Left ventricle myocardium inferior (tissue), 1 donor: Measurements from ENCODE around the gene PLXNB2. TPM values are rescaled to one million over a fixed set of nuclear protein-coding genes. Genes with fewer than 3 reads are reported as not detected.

Experiments
- DNase-seq: peaks from one replicate; pipeline ENCODE4 v3.0.0-alpha.2; 2020
- H3K27ac ChIP-seq: fragments of 200-600 bp; replicated peaks from 2 replicates; pipeline ENCODE4 v1.8.0; 2021
- H3K27me3 ChIP-seq: fragments of 200-600 bp; 2 replicates; pipeline ENCODE4 v1.8.0; 2021; ENCODE audit warnings: low read depth
- H3K36me3 ChIP-seq: fragments of 200-600 bp; 2 replicates; pipeline ENCODE4 v1.8.0; 2021
- H3K4me1 ChIP-seq: fragments of 200-600 bp; 2 replicates; pipeline ENCODE4 v1.8.0; 2021
- H3K4me3 ChIP-seq: fragments of 200-600 bp; 2 replicates; pipeline ENCODE4 v1.8.0; 2021; ENCODE audit warnings: mild to moderate bottlenecking, moderate library complexity
- H3K9me3 ChIP-seq: fragments of 200-600 bp; replicated peaks from 2 replicates; pipeline ENCODE4 v1.8.0; 2021
- CTCF ChIP-seq: fragments of 200-600 bp; IDR thresholded peaks from 2 replicates; pipeline ENCODE4 v1.8.0; 2021; ENCODE audit warnings: antibody characterized with exemption, mild to moderate bottlenecking, borderline replicate concordance
- intact Hi-C: fragments of 100-400 bp; cut with micrococcal nuclease; formaldehyde crosslinking; loops from one replicate; pipeline ENCODE4 v1.11.0; 2022
- total RNA-seq: library from RNA; stranded (reverse); fragmentation: NEBNext Ultra II Directional; extraction: Animal tissue kit (Norgen Biotek cat#: 25700); gene quantifications from one replicate; pipeline ENCODE4 v1.2.1, GENCODE V29; 2021
- donor health status: DM: no; HTN: yes; CAD: no; lungs with severe emphysema.

PLXNB2 gene
- total RNA-seq, 1 donor from 2014 or later = 50.2 TPM

GRCh38 chr22:50262973-50263617 is 44.4 kb downstream of the PLXNB2 start:
- intact Hi-C loops = no loop called here
- no peak for TF ChIP-seq CTCF
- DNase-seq = no peak
- Histone ChIP-seq H3K27me3 (peaks cover 11% of the 10 kb centered on the region), H3K4me1 (peaks cover 53% of the 10 kb centered on the region), H3K4me3 (no peak overlapping the region), H3K9me3 (no peaks in the 10 kb centered on the region), H3K36me3 (no peaks in the 10 kb centered on the region), H3K27ac (no peak overlapping the region)

- peaks cover 53% of the 10 kb centered on the region for H3K4me1 ChIP-seq
- peaks cover 11% of the 10 kb centered on the region for H3K27me3 ChIP-seq
- no peak for DNase-seq
- no peak for TF ChIP-seq CTCF
- intact Hi-C loops = no loop called here
- H3K36me3 ChIP-seq = no peaks in the 10 kb centered on the region
- peak overlapping the region; percentile 76 for H3K27ac ChIP-seq
- H3K4me3 ChIP-seq = peak overlapping the region; percentile 71
- H3K9me3 ChIP-seq = no peaks in the 10 kb centered on the region
Observed at GRCh38 chr22:50262460-50262911, 45.0 kb downstream of the PLXNB2 start.

GRCh38 chr22:50261615-50262459 is 45.6 kb downstream of the PLXNB2 start, which contains the start of gene MAPK12:
Gene MAPK12, minus strand, starts transcription at chr22:50261683. Its CDS starts 174 bp downstream, at chr22:50261509.
- H3K27ac ChIP-seq = peak within 1 kb of the TSS; percentile 76
- H3K4me3 ChIP-seq = peak within 1 kb of the TSS; percentile 71
- no peaks in the 10 kb centered on the region for H3K36me3 ChIP-seq
- H3K4me1 ChIP-seq = peaks cover 50% of the 10 kb centered on the region
- H3K27me3 ChIP-seq = peaks cover 11% of the 10 kb centered on the region
- TF ChIP-seq CTCF = no peak
- intact Hi-C loops = no loop called here
- no peak for DNase-seq
- H3K9me3 ChIP-seq = no peaks in the 10 kb centered on the region

- intact Hi-C loops = no loop called here
- H3K36me3 ChIP-seq = no peaks in the 10 kb centered on the region
- H3K4me3 ChIP-seq = peak overlapping the region; percentile 71
- DNase-seq = no peak
- TF ChIP-seq CTCF = no peak
- peak overlapping the region; percentile 76 for H3K27ac ChIP-seq
- H3K4me1 ChIP-seq = peaks cover 45% of the 10 kb centered on the region
- no peaks in the 10 kb centered on the region for H3K9me3 ChIP-seq
- H3K27me3 ChIP-seq = peaks cover 11% of the 10 kb centered on the region
Observed at GRCh38 chr22:50260801-50261614, 46.4 kb downstream of the PLXNB2 start.

- Histone ChIP-seq H3K36me3 (no peaks in the 10 kb centered on the region), H3K9me3 (no peaks in the 10 kb centered on the region), H3K27me3 (peaks cover 11% of the 10 kb centered on the region), H3K27ac (peak overlapping the region; percentile 76), H3K4me1 (peaks cover 45% of the 10 kb centered on the region), H3K4me3 (peak overlapping the region; percentile 71)
- TF ChIP-seq CTCF = no peak
- intact Hi-C loops = no loop called here
- DNase-seq = no peak
Observed at GRCh38 chr22:50260434-50260800, 47.0 kb downstream of the PLXNB2 start.
